ENCODE measurements around the gene ANTXRL.
"Not testable (repeated sequence)": the region's sequence is repeated elsewhere in the genome, so short reads cannot be mapped to it uniquely, and the experiment has no call there.

Gene ANTXRL

GRCh38 chr10:46296641-46297141 is 9.9 kb downstream of the ANTXRL start:
- no peak for DNase-seq

- no peak for DNase-seq
Measured at GRCh38 chr10:46297406-46298204, 10.8 kb downstream of the ANTXRL start.

GRCh38 chr10:46298477-46299285 is 11.9 kb downstream of the ANTXRL start:
- DNase-seq = no peak

- DNase-seq = no peak
Measured at GRCh38 chr10:46299286-46299535, 12.4 kb downstream of the ANTXRL start.

GRCh38 chr10:46299536-46300369 is 13.0 kb downstream of the ANTXRL start:
- no peak for DNase-seq

- DNase-seq = not testable (repeated sequence)
Measured at GRCh38 chr10:46300370-46300711, 13.5 kb downstream of the ANTXRL start.

GRCh38 chr10:46301056-46301645 is 14.4 kb downstream of the ANTXRL start:
- DNase-seq = no peak

- DNase-seq = no peak
Measured at GRCh38 chr10:46301721-46302479, 15.1 kb downstream of the ANTXRL start.

- DNase-seq = not testable (repeated sequence)
Measured at GRCh38 chr10:46302765-46303352, 16.1 kb downstream of the ANTXRL start.

- DNase-seq = no peak
Measured at GRCh38 chr10:46304062-46304461, 17.3 kb downstream of the ANTXRL start.

- not testable (repeated sequence) for DNase-seq
Measured at GRCh38 chr10:46304671-46305070, 17.9 kb downstream of the ANTXRL start.

GRCh38 chr10:46305079-46305818 is 18.5 kb downstream of the ANTXRL start:
- no peak for DNase-seq

GRCh38 chr10:46305986-46306385 is 19.2 kb downstream of the ANTXRL start:
- DNase-seq = no peak

GRCh38 chr10:46306516-46307184 is 19.9 kb downstream of the ANTXRL start:
- no peak for DNase-seq

- no peak for DNase-seq
Measured at GRCh38 chr10:46307281-46308112, 20.7 kb downstream of the ANTXRL start.

GRCh38 chr10:46308113-46308415 is 21.3 kb downstream of the ANTXRL start:
- no peak for DNase-seq

GRCh38 chr10:46308666-46309450 is 22.1 kb downstream of the ANTXRL start:
- DNase-seq = no peak

- no peak for DNase-seq
Measured at GRCh38 chr10:46309511-46310142, 22.8 kb downstream of the ANTXRL start.
